ENCODE measurements around the gene STK39.

Gene STK39

GRCh38 chr2:168137510-168138180, 109.8 kb downstream of the STK39 start:
- no peak overlapping the region for H3K4me3 ChIP-seq (ENCODE audit: low read length)
- no peak for DNase-seq (ENCODE audit: low read depth)
- no peak for TF ChIP-seq CTCF (IDR thresholded peaks at IDR 0.05; ENCODE audit: insufficient read depth, low read depth, low read length, missing control alignments)

GRCh38 chr2:168136392-168136977, 110.9 kb downstream of the STK39 start:
- peak; percentile 62 for DNase-seq (ENCODE audit: low read depth)
- peak; percentile 50 for TF ChIP-seq CTCF (IDR thresholded peaks at IDR 0.05; ENCODE audit: insufficient read depth, low read depth, low read length, missing control alignments)
- H3K4me3 ChIP-seq (ENCODE audit: low read length): no peak overlapping the region

GRCh38 chr2:168135630-168136029, 111.8 kb downstream of the STK39 start:
- TF ChIP-seq CTCF (IDR thresholded peaks at IDR 0.05; ENCODE audit: insufficient read depth, low read depth, low read length, missing control alignments): no peak
- DNase-seq (ENCODE audit: low read depth): no peak
- no peak overlapping the region for H3K4me3 ChIP-seq (ENCODE audit: low read length)

GRCh38 chr2:168135121-168135520, 112.3 kb downstream of the STK39 start:
- TF ChIP-seq CTCF (IDR thresholded peaks at IDR 0.05; ENCODE audit: insufficient read depth, low read depth, low read length, missing control alignments): no peak
- H3K4me3 ChIP-seq (ENCODE audit: low read length): no peak overlapping the region
- DNase-seq (ENCODE audit: low read depth): no peak

- no peak for TF ChIP-seq CTCF (IDR thresholded peaks at IDR 0.05; ENCODE audit: insufficient read depth, low read depth, low read length, missing control alignments)
- no peak overlapping the region for H3K4me3 ChIP-seq (ENCODE audit: low read length)
- no peak for DNase-seq (ENCODE audit: low read depth)
Measured at GRCh38 chr2:168134485-168134884, 112.9 kb downstream of the STK39 start.

GRCh38 chr2:168132389-168132788, 115.0 kb downstream of the STK39 start:
- no peak overlapping the region for H3K4me3 ChIP-seq (ENCODE audit: low read length)
- no peak for TF ChIP-seq CTCF (IDR thresholded peaks at IDR 0.05; ENCODE audit: insufficient read depth, low read depth, low read length, missing control alignments)
- no peak for DNase-seq (ENCODE audit: low read depth)

GRCh38 chr2:168130346-168130745, 117.0 kb downstream of the STK39 start:
- no peak for DNase-seq (ENCODE audit: low read depth)

More at GRCh38 chr2:168130346-168130745, 117.0 kb downstream of the STK39 start:
- no peak overlapping the region for H3K4me3 ChIP-seq (ENCODE audit: low read length)
- no peak for TF ChIP-seq CTCF (IDR thresholded peaks at IDR 0.05; ENCODE audit: insufficient read depth, low read depth, low read length, missing control alignments)

Data from epithelial cell of esophagus (primary cell).